Measurements from ENCODE around the gene AKAP9. TPM values are rescaled to one million over a fixed set of nuclear protein-coding genes. Genes with fewer than 3 reads are reported as not detected.
"Not testable (repeated sequence)": the region's sequence is repeated elsewhere in the genome, so short reads cannot be mapped to it uniquely, and the experiment has no call there.

Gene AKAP9
- total RNA-seq, 1 donor from 2014 or later, result 66.9 TPM

GRCh38 chr7:92071032-92071431, 130.4 kb downstream of the AKAP9 start:
- Mint-ChIP-seq H3K4me1 (ENCODE audit: low read depth, unreplicated experiment) (no peaks in the 10 kb centered on the region), H3K27me3 (ENCODE audit: unreplicated experiment) (no peaks in the 10 kb centered on the region), H3K4me3 (ENCODE audit: unreplicated experiment) (no peak overlapping the region), H3K36me3 (ENCODE audit: unreplicated experiment) (no peaks in the 10 kb centered on the region), H3K27ac (ENCODE audit: unreplicated experiment) (no peak overlapping the region), H3K9me3 (ENCODE audit: unreplicated experiment) (no peaks in the 10 kb centered on the region)
- DNase-seq, result no peak
- no peak for TF ChIP-seq CTCF (IDR thresholded peaks at IDR 0.05; ENCODE audit: partially characterized antibody, unreplicated experiment)

DNA sequence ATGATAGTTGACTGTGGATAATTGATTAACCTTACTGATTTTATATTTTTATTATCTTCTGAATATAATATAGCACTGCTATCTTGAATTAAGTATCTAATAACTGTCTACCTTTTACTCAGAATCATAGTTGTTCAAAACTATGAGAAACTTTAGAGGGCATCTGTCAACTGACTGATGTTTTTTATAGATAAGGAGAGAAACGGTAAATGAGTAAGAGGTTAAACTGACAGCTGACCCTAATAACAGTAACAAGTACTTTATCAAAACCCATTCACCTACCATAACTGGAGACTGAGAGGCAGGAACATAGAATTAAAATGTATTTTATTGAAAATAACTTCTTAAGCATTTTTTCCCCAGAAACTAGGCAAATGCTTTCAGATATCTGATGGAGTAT, 131.5 kb downstream of the AKAP9 start:
- no peak overlapping the region for H3K4me3 Mint-ChIP-seq (ENCODE audit: unreplicated experiment)
- no peak for TF ChIP-seq CTCF (IDR thresholded peaks at IDR 0.05; ENCODE audit: partially characterized antibody, unreplicated experiment)
- H3K4me1 Mint-ChIP-seq (ENCODE audit: low read depth, unreplicated experiment), result no peaks in the 10 kb centered on the region
- no peaks in the 10 kb centered on the region for H3K27me3 Mint-ChIP-seq (ENCODE audit: unreplicated experiment)
- no peak for DNase-seq
- H3K9me3 Mint-ChIP-seq (ENCODE audit: unreplicated experiment), result no peaks in the 10 kb centered on the region
- H3K27ac Mint-ChIP-seq (ENCODE audit: unreplicated experiment), result no peak overlapping the region
- H3K36me3 Mint-ChIP-seq (ENCODE audit: unreplicated experiment), result no peaks in the 10 kb centered on the region

GRCh38 chr7:92072708-92073107, 132.0 kb downstream of the AKAP9 start:
- Mint-ChIP-seq H3K4me1 (ENCODE audit: low read depth, unreplicated experiment) (no peaks in the 10 kb centered on the region), H3K9me3 (ENCODE audit: unreplicated experiment) (no peaks in the 10 kb centered on the region), H3K4me3 (ENCODE audit: unreplicated experiment) (no peak overlapping the region), H3K36me3 (ENCODE audit: unreplicated experiment) (no peaks in the 10 kb centered on the region), H3K27me3 (ENCODE audit: unreplicated experiment) (no peaks in the 10 kb centered on the region), H3K27ac (ENCODE audit: unreplicated experiment) (no peak overlapping the region)
- no peak for DNase-seq
- no peak for TF ChIP-seq CTCF (IDR thresholded peaks at IDR 0.05; ENCODE audit: partially characterized antibody, unreplicated experiment)

DNA sequence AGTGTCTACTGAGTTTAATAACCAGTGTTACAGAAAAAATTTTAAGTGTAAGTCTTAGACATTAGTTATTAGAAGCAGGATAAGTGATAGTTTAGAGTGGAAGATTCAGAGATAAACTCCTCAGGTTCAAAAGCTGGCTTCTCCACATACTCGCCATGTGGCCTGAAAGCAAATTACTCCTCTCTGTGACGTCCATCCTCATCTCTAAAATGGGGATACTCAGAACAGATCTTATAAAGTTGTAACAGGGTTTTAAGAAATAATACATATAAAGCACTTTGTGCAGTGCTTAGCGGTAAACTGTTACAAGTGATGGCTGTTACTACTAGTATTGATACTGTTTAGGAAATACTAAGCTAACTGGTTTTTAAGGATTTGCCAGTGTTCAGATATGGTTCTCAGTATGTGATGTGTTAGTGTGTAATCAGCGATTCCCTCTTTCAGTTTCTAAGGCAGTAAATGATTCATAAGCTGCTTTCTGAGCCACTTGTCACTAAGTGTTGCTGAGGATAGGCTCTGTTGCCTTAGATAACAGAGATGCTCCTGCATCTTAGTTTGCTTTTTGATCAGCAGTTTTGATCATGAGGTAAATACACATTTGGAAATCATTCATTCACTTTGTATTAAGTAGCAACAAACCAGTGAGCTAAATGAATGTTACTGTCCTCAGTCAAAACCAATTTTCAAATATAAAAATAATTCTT, 134.9 kb downstream of the AKAP9 start:
- no peaks in the 10 kb centered on the region for H3K9me3 Mint-ChIP-seq (ENCODE audit: unreplicated experiment)
- DNase-seq, result no peak
- H3K27me3 Mint-ChIP-seq (ENCODE audit: unreplicated experiment), result no peaks in the 10 kb centered on the region
- no peaks in the 10 kb centered on the region for H3K36me3 Mint-ChIP-seq (ENCODE audit: unreplicated experiment)
- no peak overlapping the region for H3K4me3 Mint-ChIP-seq (ENCODE audit: unreplicated experiment)
- H3K4me1 Mint-ChIP-seq (ENCODE audit: low read depth, unreplicated experiment), result no peaks in the 10 kb centered on the region
- TF ChIP-seq CTCF (IDR thresholded peaks at IDR 0.05; ENCODE audit: partially characterized antibody, unreplicated experiment), result no peak
- no peak overlapping the region for H3K27ac Mint-ChIP-seq (ENCODE audit: unreplicated experiment)

DNA sequence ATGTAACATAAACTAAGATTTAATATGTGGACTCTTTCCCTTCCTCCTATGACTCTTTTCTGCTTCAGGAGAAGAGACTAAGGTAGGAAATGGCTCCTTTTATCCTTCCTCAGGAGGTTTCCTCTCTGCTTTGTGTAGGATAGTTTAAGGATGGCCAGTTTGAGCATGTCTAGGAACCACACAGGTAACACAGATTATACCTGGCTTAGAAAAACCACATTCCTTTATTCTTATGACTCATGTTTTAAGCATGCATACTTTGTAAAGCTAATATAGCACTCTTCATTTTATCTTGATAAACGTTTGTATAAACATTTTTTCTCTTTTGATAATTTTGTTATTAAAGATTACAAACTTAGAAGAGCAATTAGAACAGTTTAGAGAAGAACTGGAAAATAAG, 135.8 kb downstream of the AKAP9 start:
- Mint-ChIP-seq H3K4me1 (ENCODE audit: low read depth, unreplicated experiment) (no peaks in the 10 kb centered on the region), H3K4me3 (ENCODE audit: unreplicated experiment) (no peak overlapping the region), H3K27ac (ENCODE audit: unreplicated experiment) (no peak overlapping the region), H3K36me3 (ENCODE audit: unreplicated experiment) (no peaks in the 10 kb centered on the region), H3K9me3 (ENCODE audit: unreplicated experiment) (no peaks in the 10 kb centered on the region), H3K27me3 (ENCODE audit: unreplicated experiment) (no peaks in the 10 kb centered on the region)
- no peak for TF ChIP-seq CTCF (IDR thresholded peaks at IDR 0.05; ENCODE audit: partially characterized antibody, unreplicated experiment)
- no peak for DNase-seq

GRCh38 chr7:92083922-92084321, 143.3 kb downstream of the AKAP9 start:
- not testable (repeated sequence) for DNase-seq; H3K4me3 Mint-ChIP-seq (ENCODE audit: unreplicated experiment); H3K9me3 Mint-ChIP-seq (ENCODE audit: unreplicated experiment); H3K4me1 Mint-ChIP-seq (ENCODE audit: low read depth, unreplicated experiment); H3K27me3 Mint-ChIP-seq (ENCODE audit: unreplicated experiment); H3K27ac Mint-ChIP-seq (ENCODE audit: unreplicated experiment)
- peaks cover 12% of the 10 kb centered on the region for H3K36me3 Mint-ChIP-seq (ENCODE audit: unreplicated experiment)
